IgD-negative memory B cell (primary cell): ENCODE results near the gene LPAR6. TPM values are rescaled to one million over a fixed set of nuclear protein-coding genes. Genes with fewer than 3 reads are reported as not detected.

ENCODE experiments used
- H3K27ac Mint-ChIP-seq, 3 donors: one replicate each; pipeline ENCODE4 v1.8.0; 2020 to 2022; ENCODE audit warnings: mild to moderate bottlenecking in 3 of 3, mixed read lengths in 3 of 3, moderate library complexity in 1 of 3
- H3K27me3 Mint-ChIP-seq: one replicate; pipeline ENCODE4 v1.8.0; 2021; ENCODE audit warnings: mixed read lengths
- H3K36me3 Mint-ChIP-seq: one replicate; pipeline ENCODE4 v1.8.0; 2020; ENCODE audit warnings: mild to moderate bottlenecking, mixed read lengths
- H3K4me1 Mint-ChIP-seq, 3 donors: one replicate each; pipeline ENCODE4 v1.8.0; 2020 to 2022; ENCODE audit warnings: mixed read lengths in 3 of 3, mild to moderate bottlenecking in 1 of 3
- H3K4me3 Mint-ChIP-seq, 4 donors: one replicate each; pipeline ENCODE4 v1.8.0; 2020 to 2022; ENCODE audit warnings: mild to moderate bottlenecking in 4 of 4, mixed read lengths in 4 of 4, moderate library complexity in 3 of 4
- H3K9me3 Mint-ChIP-seq, 3 donors: one replicate each; pipeline ENCODE4 v1.8.0; 2020 to 2021; ENCODE audit warnings: mixed read lengths in 3 of 3, mild to moderate bottlenecking in 1 of 3
- polyA plus RNA-seq: library from polyadenylated mRNA; unstranded; fragments of 300-500 nt; fragmentation: Illumina TruSeq; gene quantifications from one replicate; pipeline ENCODE4 v1.2.3, GENCODE V29; 2021

LPAR6 gene
- polyA plus RNA-seq, 1 donor from 2014 or later, result 2.4 TPM

DNA sequence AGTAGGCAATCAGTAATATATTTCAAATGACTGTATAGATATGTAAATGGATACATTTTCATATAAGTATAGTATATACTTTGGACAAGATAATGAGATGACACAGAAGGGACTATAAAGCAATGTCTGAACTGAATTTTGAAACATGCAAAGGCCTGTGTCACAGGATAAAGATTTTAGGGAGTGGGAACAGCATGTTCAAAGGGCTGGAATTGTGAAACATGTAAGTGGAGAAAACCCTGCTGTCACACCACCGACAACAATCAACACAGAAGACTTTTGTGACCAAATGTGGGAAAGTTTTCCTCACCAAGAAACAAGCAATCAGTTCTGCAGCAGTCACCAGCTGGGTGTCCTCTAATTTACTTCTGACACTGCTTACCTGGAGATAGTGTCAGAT is 42.9 kb downstream of the LPAR6 start:
- Mint-ChIP-seq H3K9me3 (peaks cover 0 to 10% (median 2%) of the 10 kb centered on the region in 3 donors), H3K4me3 (no peak overlapping the region), H3K4me1 (no peaks in the 10 kb centered on the region), H3K36me3 (peaks cover 22% of the 10 kb centered on the region), H3K27ac (peak overlapping the region in 1 of 3 donors; percentile 12), H3K27me3 (no peaks in the 10 kb centered on the region)

Other genes with a start within 250 kb of the LPAR6 start
- 538 TPM for gene ITM2B, start 179.9 kb downstream of the LPAR6 start, polyA plus RNA-seq
- gene RB1, start 109.4 kb downstream of the LPAR6 start, polyA plus RNA-seq, result 43.7 TPM
- 3.5 TPM for gene RCBTB2, start 120.0 kb upstream of the LPAR6 start, polyA plus RNA-seq
- gene CYSLTR2, start 240.8 kb upstream of the LPAR6 start, polyA plus RNA-seq, result not detected